GM23338 (cell line): Measurements from ENCODE around the gene ZP3. TPM values are rescaled to one million over a fixed set of nuclear protein-coding genes. Genes with fewer than 3 reads are reported as not detected.

Experiments
- ATAC-seq: fragments of 200-7000 bp; cut with Tn5 transposase; 3 replicates; pipeline ENCODE4 v1.9.1; 2020
- DNase-seq: peaks from one replicate; pipeline ENCODE4 v3.0.0-alpha.2; 2015; ENCODE audit warnings: low spot score
- H2AFZ ChIP-seq: fragments of 200-600 bp; sonication (generic); 2 replicates; pipeline ENCODE4 v1.8.0; 2016; ENCODE audit warnings: antibody characterized with exemption, mild to moderate bottlenecking, moderate library complexity
- H3F3A ChIP-seq: fragments of 200-600 bp; sonication (generic); replicated peaks from 2 replicates; pipeline ENCODE4 v1.8.0; 2017; ENCODE audit warnings: antibody characterized with exemption, mixed run types, low read depth
- H3K27ac ChIP-seq: fragments of 200-600 bp; sonication (generic); 2 replicates; pipeline ENCODE4 v1.6.1; 2016; ENCODE audit warnings: low read depth
- H3K27me3 ChIP-seq: fragments of 200-600 bp; sonication (generic); 2 replicates; pipeline ENCODE4 v1.8.0; 2016; ENCODE audit warnings: mild to moderate bottlenecking, mixed run types, moderate library complexity; ENCODE audit not compliant: insufficient read depth
- H3K36me3 ChIP-seq: fragments of 200-600 bp; sonication (generic); 2 replicates; pipeline ENCODE4 v1.8.0; 2016; ENCODE audit warnings: mild to moderate bottlenecking; ENCODE audit not compliant: insufficient read depth
- H3K4me1 ChIP-seq: fragments of 200-600 bp; sonication (generic); 2 replicates; pipeline ENCODE4 v1.8.0; 2016; ENCODE audit warnings: mild to moderate bottlenecking, moderate library complexity; ENCODE audit not compliant: insufficient read depth
- H3K4me2 ChIP-seq: fragments of 200-600 bp; sonication (generic); 2 replicates; pipeline ENCODE4 v1.7.1; 2017; ENCODE audit warnings: mixed run types
- H3K4me3 ChIP-seq: fragments of 200-600 bp; sonication (generic); 2 replicates; pipeline ENCODE4 v1.6.1; 2016; ENCODE audit warnings: mixed run types
- H3K79me2 ChIP-seq: fragments of 200-600 bp; sonication (generic); replicated peaks from 2 replicates; pipeline ENCODE4 v1.8.0; 2017; ENCODE audit warnings: mild to moderate bottlenecking; ENCODE audit not compliant: insufficient read depth
- H3K9me2 ChIP-seq: fragments of 200-600 bp; sonication (generic); 2 replicates; pipeline ENCODE4 v1.8.0; 2017; ENCODE audit not compliant: insufficient read depth
- H4K20me1 ChIP-seq: fragments of 200-600 bp; sonication (generic); replicated peaks from 2 replicates; pipeline ENCODE4 v1.8.0; 2017; ENCODE audit warnings: mild to moderate bottlenecking; ENCODE audit not compliant: insufficient read depth
- H3K27ac Mint-ChIP-seq: 2 replicates; pipeline ENCODE4 v1.8.0; 2020; ENCODE audit warnings: inconsistent platforms, mild to moderate bottlenecking, moderate library complexity, mixed read lengths
- H3K27me3 Mint-ChIP-seq: 3 replicates; pipeline ENCODE4 v1.8.0; 2022; ENCODE audit warnings: low read depth, mild to moderate bottlenecking, moderate library complexity, mixed read lengths, inconsistent platforms; ENCODE audit not compliant: insufficient read depth, poor library complexity
- H3K36me3 Mint-ChIP-seq: 3 replicates; pipeline ENCODE4 v1.8.0; 2021; ENCODE audit warnings: low read depth, mild to moderate bottlenecking, inconsistent platforms, moderate library complexity, mixed read lengths
- H3K4me1 Mint-ChIP-seq: 3 replicates; pipeline ENCODE4 v1.8.0; 2020; ENCODE audit warnings: mild to moderate bottlenecking, inconsistent platforms, mixed read lengths
- H3K4me3 Mint-ChIP-seq: 3 replicates; pipeline ENCODE4 v1.8.0; 2021; ENCODE audit warnings: moderate library complexity, mild to moderate bottlenecking, inconsistent platforms, mixed read lengths
- H3K9me3 Mint-ChIP-seq: 3 replicates; pipeline ENCODE4 v1.8.0; 2020; ENCODE audit warnings: moderate library complexity, mild to moderate bottlenecking, inconsistent platforms, mixed read lengths
- STAT1 ChIP-seq: IDR thresholded peaks from one replicate; pipeline ENCODE4 v1.6.1; 2016; ENCODE audit warnings: antibody characterized with exemption; ENCODE audit not compliant: unreplicated experiment
- polyA plus RNA-seq: library from polyadenylated mRNA; unstranded; fragments of >200 nt; fragmentation: Nextera tagmentation; extraction: Ambion mirVana; gene quantifications from 2 replicates; pipeline ENCODE4 v1.2.1, GENCODE V29; 2016
- total RNA-seq: library from RNA; depleted of rRNA; stranded (reverse); fragments of >200 nt; shearing (Covaris generic); gene quantifications from 2 replicates; pipeline ENCODE4 v1.2.3, GENCODE V29; 2014
- TF ChIP-seq, protein P1 (sequence below): IDR thresholded peaks from 2 replicates; pipeline ENCODE4 v1.6.1; 2016; ENCODE audit warnings: antibody characterized with exemption
- TF ChIP-seq, protein P2 (sequence below), 2 experiments: fragments of 200-600 bp in 1 of 2; sonication (generic) in 1 of 2; conservative IDR thresholded peaks; 2 replicates each; pipeline versions ENCODE4 v1.5.1 to v1.6.1; 2016 to 2017; ENCODE audit warnings: antibody characterized with exemption in 2 of 2, low read depth in 2 of 2, mild to moderate bottlenecking in 2 of 2, moderate library complexity in 1 of 2
- TF ChIP-seq, protein P3 (sequence below): fragments of 250-450 bp; sonication (Bioruptor Pico); IDR thresholded peaks from 2 replicates; pipeline ENCODE4 v1.5.0; 2020; ENCODE audit warnings: mild to moderate bottlenecking, moderate library complexity

ZP3 gene
- total and polyA plus RNA-seq, 2 experiments from 2014 or later, result 5.1 to 9.6 TPM

DNA sequence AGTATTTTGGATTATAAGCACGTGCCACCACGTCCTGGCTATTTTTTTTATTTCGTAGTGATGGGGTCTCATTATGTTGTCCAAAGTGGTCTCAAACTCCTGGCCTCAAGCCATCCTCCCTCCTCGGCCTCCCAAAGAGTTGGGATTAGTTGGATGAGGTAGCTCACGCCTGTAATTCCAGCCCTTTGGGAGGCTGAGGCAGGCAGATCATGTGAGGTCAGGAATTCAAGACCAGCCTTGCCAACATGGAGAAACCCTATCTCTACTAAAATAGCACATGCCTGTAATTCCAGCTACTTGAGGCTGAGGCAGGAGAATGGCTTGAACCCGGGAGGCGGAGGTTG, 44.2 kb upstream of the ZP3 start (continued):
- TF ChIP-seq STAT1, result no peak

DNA sequence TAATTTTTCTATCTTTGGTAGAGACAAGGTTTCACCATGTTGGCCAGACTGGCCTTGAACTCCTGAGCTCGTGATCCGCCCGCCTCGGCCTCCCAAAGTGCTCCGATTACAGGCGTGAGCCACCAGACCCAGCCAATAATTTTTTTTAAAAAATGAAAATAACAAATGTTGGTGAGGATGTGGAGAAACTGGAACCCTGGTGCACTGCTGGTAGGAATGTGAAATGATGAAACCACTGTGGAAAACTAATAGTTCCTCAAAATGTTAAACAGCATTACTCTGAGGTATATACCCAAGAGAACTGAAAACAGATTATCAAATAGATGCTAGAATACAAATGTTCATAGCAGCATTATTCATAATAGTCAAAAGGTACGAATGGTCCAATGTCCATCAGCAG, 42.9 kb upstream of the ZP3 start:
- no peak overlapping the region for H3K27ac ChIP-seq
- H3K4me3 ChIP-seq, result no peak overlapping the region
- H3K36me3 ChIP-seq, result no peaks in the 10 kb centered on the region
- Mint-ChIP-seq H3K9me3 (no peaks in the 10 kb centered on the region), H3K4me1 (peaks cover 5% of the 10 kb centered on the region; the same call in 1 of the 3 replicates), H3K27ac (no peak overlapping the region), H3K4me3 (no peak overlapping the region), H3K27me3 (peaks cover 12% of the 10 kb centered on the region), H3K36me3 (no peaks in the 10 kb centered on the region)
- no peak overlapping the region for H2AFZ ChIP-seq
- peaks cover 20% of the 10 kb centered on the region; the same call in 1 of the 2 replicates for H3F3A ChIP-seq
- TF ChIP-seq, protein P1, sequence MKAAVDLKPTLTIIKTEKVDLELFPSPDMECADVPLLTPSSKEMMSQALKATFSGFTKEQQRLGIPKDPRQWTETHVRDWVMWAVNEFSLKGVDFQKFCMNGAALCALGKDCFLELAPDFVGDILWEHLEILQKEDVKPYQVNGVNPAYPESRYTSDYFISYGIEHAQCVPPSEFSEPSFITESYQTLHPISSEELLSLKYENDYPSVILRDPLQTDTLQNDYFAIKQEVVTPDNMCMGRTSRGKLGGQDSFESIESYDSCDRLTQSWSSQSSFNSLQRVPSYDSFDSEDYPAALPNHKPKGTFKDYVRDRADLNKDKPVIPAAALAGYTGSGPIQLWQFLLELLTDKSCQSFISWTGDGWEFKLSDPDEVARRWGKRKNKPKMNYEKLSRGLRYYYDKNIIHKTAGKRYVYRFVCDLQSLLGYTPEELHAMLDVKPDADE, result no peak
- no peak for TF ChIP-seq STAT1
- TF ChIP-seq, protein P2, sequence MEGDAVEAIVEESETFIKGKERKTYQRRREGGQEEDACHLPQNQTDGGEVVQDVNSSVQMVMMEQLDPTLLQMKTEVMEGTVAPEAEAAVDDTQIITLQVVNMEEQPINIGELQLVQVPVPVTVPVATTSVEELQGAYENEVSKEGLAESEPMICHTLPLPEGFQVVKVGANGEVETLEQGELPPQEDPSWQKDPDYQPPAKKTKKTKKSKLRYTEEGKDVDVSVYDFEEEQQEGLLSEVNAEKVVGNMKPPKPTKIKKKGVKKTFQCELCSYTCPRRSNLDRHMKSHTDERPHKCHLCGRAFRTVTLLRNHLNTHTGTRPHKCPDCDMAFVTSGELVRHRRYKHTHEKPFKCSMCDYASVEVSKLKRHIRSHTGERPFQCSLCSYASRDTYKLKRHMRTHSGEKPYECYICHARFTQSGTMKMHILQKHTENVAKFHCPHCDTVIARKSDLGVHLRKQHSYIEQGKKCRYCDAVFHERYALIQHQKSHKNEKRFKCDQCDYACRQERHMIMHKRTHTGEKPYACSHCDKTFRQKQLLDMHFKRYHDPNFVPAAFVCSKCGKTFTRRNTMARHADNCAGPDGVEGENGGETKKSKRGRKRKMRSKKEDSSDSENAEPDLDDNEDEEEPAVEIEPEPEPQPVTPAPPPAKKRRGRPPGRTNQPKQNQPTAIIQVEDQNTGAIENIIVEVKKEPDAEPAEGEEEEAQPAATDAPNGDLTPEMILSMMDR (conservative IDR thresholded peaks at IDR 0.05; ENCODE audit: low read depth in 2 of 2), result peak in 1 of 2 experiments; percentile 27; a peak in 1 of 4 replicates
- TF ChIP-seq, protein P3, sequence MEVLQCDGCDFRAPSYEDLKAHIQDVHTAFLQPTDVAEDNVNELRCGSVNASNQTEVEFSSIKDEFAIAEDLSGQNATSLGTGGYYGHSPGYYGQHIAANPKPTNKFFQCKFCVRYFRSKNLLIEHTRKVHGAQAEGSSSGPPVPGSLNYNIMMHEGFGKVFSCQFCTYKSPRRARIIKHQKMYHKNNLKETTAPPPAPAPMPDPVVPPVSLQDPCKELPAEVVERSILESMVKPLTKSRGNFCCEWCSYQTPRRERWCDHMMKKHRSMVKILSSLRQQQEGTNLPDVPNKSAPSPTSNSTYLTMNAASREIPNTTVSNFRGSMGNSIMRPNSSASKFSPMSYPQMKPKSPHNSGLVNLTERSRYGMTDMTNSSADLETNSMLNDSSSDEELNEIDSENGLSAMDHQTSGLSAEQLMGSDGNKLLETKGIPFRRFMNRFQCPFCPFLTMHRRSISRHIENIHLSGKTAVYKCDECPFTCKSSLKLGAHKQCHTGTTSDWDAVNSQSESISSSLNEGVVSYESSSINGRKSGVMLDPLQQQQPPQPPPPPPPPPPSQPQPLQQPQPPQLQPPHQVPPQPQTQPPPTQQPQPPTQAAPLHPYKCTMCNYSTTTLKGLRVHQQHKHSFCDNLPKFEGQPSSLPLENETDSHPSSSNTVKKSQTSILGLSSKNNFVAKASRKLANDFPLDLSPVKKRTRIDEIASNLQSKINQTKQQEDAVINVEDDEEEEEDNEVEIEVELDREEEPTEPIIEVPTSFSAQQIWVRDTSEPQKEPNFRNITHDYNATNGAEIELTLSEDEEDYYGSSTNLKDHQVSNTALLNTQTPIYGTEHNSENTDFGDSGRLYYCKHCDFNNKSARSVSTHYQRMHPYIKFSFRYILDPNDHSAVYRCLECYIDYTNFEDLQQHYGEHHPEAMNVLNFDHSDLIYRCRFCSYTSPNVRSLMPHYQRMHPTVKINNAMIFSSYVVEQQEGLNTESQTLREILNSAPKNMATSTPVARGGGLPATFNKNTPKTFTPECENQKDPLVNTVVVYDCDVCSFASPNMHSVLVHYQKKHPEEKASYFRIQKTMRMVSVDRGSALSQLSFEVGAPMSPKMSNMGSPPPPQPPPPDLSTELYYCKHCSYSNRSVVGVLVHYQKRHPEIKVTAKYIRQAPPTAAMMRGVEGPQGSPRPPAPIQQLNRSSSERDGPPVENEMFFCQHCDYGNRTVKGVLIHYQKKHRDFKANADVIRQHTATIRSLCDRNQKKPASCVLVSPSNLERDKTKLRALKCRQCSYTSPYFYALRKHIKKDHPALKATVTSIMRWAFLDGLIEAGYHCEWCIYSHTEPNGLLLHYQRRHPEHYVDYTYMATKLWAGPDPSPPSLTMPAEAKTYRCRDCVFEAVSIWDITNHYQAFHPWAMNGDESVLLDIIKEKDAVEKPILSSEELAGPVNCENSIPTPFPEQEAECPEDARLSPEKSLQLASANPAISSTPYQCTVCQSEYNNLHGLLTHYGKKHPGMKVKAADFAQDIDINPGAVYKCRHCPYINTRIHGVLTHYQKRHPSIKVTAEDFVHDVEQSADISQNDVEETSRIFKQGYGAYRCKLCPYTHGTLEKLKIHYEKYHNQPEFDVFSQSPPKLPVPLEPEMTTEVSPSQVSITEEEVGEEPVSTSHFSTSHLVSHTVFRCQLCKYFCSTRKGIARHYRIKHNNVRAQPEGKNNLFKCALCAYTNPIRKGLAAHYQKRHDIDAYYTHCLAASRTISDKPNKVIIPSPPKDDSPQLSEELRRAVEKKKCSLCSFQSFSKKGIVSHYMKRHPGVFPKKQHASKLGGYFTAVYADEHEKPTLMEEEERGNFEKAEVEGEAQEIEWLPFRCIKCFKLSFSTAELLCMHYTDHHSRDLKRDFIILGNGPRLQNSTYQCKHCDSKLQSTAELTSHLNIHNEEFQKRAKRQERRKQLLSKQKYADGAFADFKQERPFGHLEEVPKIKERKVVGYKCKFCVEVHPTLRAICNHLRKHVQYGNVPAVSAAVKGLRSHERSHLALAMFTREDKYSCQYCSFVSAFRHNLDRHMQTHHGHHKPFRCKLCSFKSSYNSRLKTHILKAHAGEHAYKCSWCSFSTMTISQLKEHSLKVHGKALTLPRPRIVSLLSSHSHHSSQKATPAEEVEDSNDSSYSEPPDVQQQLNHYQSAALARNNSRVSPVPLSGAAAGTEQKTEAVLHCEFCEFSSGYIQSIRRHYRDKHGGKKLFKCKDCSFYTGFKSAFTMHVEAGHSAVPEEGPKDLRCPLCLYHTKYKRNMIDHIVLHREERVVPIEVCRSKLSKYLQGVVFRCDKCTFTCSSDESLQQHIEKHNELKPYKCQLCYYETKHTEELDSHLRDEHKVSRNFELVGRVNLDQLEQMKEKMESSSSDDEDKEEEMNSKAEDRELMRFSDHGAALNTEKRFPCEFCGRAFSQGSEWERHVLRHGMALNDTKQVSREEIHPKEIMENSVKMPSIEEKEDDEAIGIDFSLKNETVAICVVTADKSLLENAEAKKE (CRISPR knock-in tag), result no peak
- H3K27me3 ChIP-seq, result no peaks in the 10 kb centered on the region
- DNase-seq (no peak), ATAC-seq (no peak)
- no peaks in the 10 kb centered on the region for H3K4me1 ChIP-seq
- no peak overlapping the region for H3K4me2 ChIP-seq
- H4K20me1 ChIP-seq, result no peaks in the 10 kb centered on the region
- no peaks in the 10 kb centered on the region for H3K9me2 ChIP-seq
- no peaks in the 10 kb centered on the region for H3K79me2 ChIP-seq
